A673 (cell line): Measurements from ENCODE around the gene APOC1.

Experiments used
- CTCF ChIP-seq: fragments of 300-800, 200-600 bp; sonication (generic); conservative IDR thresholded peaks from 2 replicates; pipeline ENCODE4 v1.5.1; 2017; ENCODE audit warnings: low read depth, mild to moderate bottlenecking, antibody characterized with exemption, low read length, moderate library complexity, mixed read lengths
- EZH2 ChIP-seq: fragments of 200-600 bp; sonication (generic); IDR thresholded peaks from 2 replicates; pipeline ENCODE4 v1.6.1; 2017; ENCODE audit warnings: borderline replicate concordance, low read depth, mild to moderate bottlenecking, mixed read lengths, antibody characterized with exemption, low read length; ENCODE audit not compliant: poor library complexity, severe bottlenecking

GRCh38 chr19:44960906-44961728 lies 46.7 kb downstream of the APOC1 start:
- TF ChIP-seq CTCF, result no peak
- no peak for TF ChIP-seq EZH2
